HG03108 (cell line): ENCODE results near the gene MLEC.

ENCODE experiments used
- ATAC-seq: cut with Tn5 transposase; IDR thresholded peaks from one replicate; pipeline ENCODE4 v1.9.1; 2021; ENCODE audit warnings: moderate library complexity; ENCODE audit not compliant: unreplicated experiment

Gene MLEC

GRCh38 chr12:120739031-120739762 is 52.2 kb downstream of the MLEC start:
- no peak for ATAC-seq

GRCh38 chr12:120739821-120740613 is 53.1 kb downstream of the MLEC start:
- no peak for ATAC-seq

- no peak for ATAC-seq
These were observed 53.9 kb downstream of the MLEC start for GRCh38 chr12:120740871-120741270.

- no peak for ATAC-seq
These were observed 54.8 kb downstream of the MLEC start for GRCh38 chr12:120741476-120742421.

- ATAC-seq, result no peak
These were observed 58.1 kb downstream of the MLEC start for GRCh38 chr12:120744922-120745493.

- ATAC-seq, result no peak
These were observed 61.3 kb downstream of the MLEC start for GRCh38 chr12:120748242-120748641.

GRCh38 chr12:120749256-120749655 is 62.3 kb downstream of the MLEC start:
- no peak for ATAC-seq

- no peak for ATAC-seq
These were observed 63.9 kb downstream of the MLEC start for GRCh38 chr12:120750806-120751205.

- no peak for ATAC-seq
These were observed 64.4 kb downstream of the MLEC start for GRCh38 chr12:120751389-120751788.
